ENCODE measurements around the gene MCU.
"Not testable (repeated sequence)": the region's sequence is repeated elsewhere in the genome, so short reads cannot be mapped to it uniquely, and the experiment has no call there.

MCU gene

DNA sequence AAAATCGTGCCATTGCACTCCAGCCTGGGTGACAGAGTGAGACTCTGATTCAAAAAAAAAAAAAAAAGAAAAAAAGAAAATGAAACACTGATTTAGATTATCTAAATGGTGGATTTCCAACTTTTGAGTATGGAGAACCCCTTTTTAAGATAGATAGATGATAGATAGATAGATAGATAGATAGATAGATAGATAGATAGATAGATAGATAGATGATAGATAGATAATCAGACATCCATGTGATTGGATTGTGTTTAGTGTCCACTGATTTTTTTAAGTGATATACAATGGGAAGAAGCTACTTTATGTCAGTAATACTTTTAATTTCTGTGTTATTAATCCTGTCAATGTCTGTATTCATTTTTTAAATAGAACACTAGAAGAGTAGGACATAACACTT lies 207.6 kb downstream of the MCU start:
- H3K27ac ChIP-seq = no peak overlapping the region
- TF ChIP-seq, protein P1, sequence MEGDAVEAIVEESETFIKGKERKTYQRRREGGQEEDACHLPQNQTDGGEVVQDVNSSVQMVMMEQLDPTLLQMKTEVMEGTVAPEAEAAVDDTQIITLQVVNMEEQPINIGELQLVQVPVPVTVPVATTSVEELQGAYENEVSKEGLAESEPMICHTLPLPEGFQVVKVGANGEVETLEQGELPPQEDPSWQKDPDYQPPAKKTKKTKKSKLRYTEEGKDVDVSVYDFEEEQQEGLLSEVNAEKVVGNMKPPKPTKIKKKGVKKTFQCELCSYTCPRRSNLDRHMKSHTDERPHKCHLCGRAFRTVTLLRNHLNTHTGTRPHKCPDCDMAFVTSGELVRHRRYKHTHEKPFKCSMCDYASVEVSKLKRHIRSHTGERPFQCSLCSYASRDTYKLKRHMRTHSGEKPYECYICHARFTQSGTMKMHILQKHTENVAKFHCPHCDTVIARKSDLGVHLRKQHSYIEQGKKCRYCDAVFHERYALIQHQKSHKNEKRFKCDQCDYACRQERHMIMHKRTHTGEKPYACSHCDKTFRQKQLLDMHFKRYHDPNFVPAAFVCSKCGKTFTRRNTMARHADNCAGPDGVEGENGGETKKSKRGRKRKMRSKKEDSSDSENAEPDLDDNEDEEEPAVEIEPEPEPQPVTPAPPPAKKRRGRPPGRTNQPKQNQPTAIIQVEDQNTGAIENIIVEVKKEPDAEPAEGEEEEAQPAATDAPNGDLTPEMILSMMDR (conservative IDR thresholded peaks at IDR 0.05) = no peak

DNA sequence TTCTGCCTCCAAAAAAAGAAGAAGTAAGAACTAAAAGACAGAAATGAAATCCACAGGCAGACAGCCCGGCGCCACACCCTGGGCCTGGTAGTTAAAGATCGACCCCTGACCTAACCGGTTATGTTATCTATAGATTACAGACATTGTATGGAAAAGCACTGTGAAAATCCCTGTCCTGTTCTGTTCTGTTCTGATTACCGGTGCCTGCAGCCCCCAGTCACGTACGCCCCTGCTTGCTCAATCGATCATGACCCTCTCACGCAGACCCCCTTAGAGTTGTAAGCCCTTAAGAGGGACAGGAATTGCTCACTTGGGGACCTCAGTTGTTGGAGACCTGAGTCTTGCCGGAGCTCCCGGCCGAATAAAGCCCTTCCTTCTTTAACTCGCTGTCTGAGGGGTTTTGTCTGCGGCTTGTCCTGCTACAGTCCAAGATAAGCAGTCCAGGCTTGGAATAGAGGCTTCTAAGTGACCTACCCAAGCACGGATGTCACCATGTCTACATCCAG lies 212.1 kb downstream of the MCU start:
- not testable (repeated sequence) for H3K27ac ChIP-seq

DNA sequence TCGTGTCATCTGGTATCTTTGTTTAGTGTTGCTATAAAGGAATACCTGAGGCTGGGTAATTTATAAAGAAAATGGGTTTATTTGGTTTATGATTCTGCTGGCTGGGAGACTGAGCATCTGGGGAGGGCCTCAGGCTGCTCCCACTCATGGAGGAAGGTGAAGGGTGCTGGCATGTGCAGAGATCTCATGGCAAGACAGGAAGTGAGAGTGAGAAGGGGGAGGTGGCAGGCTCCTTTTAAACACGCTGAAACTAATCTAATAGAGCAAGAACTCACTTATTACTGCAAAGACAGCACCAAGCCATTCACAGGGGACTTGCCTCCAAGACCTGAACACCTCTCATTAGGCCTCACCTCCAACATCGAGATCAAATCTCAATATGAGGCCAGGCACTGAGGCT lies 212.9 kb downstream of the MCU start:
- TF ChIP-seq, protein P1 (conservative IDR thresholded peaks at IDR 0.05) = no peak
- no peak overlapping the region for H3K27ac ChIP-seq

DNA sequence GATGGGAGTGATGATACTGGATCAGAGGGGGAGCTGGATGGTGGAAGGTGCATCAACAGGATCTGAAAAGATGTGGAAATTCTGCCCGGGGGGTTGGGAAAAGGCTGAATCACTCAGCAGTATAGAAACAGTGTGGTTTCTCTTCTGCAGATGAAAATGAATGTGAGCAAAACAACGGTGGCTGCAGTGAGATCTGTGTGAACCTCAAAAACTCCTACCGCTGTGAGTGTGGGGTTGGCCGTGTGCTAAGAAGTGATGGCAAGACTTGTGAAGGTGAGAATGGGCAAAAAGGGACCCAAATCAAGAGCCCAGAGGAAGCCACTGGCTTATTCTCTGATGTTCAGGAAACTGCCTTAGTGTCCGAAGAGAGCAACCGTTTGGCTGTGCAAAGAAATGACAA lies 214.5 kb downstream of the MCU start:
- TF ChIP-seq, protein P1 (conservative IDR thresholded peaks at IDR 0.05) = no peak
- H3K27ac ChIP-seq = no peak overlapping the region

DNA sequence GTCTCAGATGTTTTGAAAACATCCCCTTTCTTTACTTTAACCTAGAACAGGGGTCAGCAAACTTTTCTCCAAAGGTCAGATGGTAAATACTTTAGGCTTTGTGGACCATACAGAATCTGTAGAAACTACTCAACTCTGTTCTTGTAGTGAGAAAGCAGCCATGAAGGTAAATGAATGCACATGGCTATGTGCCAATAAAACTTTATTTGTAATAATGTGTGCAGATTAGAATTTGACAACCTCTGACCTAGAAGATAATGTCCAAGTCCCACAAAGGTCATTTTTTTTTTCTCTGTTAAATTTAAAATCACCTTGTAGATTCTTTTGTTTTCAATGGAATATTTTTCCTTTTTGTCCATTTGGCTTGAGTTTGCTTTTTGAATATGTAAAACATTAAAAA lies 218.8 kb downstream of the MCU start:
- TF ChIP-seq, protein P1 (conservative IDR thresholded peaks at IDR 0.05) = no peak
- H3K27ac ChIP-seq = no peak overlapping the region

DNA sequence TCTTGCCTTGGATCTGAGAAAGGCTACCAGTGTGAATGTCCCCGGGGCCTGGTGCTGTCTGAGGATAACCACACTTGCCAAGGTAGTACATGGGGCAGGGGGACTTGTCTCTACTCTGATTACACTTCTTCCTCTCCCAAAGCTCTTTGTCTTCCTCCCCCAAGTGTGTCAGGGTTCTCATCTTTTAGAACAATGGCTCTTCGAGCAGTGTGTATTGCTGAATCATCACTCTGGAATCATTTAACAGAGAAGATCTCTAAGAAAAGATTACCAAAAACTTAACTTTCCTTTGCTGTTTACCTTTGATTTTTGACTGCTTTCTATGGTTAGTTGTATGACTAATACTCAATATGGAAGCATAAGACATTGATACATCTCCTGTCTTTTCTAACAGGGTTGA lies 219.8 kb downstream of the MCU start:
- peak overlapping the region; percentile 43; the same call in 1 of the 2 replicates for H3K27ac ChIP-seq
- TF ChIP-seq, protein P1 (conservative IDR thresholded peaks at IDR 0.05) = no peak

DNA sequence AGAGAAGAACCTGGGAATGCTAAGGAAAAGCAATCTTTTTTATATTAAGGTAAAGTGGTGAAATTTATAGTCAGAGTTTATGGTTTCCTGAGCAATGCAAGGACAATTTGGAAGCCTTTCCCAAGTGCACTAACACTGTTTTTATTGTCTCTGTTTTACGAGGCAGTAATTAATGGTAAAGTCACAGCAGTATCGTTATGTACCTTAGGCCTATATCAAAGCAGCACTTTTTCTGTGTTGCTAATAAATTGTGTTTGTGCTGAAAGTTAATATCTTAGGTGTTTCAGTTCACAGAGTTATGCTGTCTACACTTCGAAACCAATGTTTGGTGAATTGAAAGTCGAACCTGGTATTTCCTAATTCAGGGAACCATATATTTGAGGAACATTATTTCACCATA lies 220.8 kb downstream of the MCU start:
- TF ChIP-seq, protein P1 (conservative IDR thresholded peaks at IDR 0.05) = no peak
- H3K27ac ChIP-seq = peak overlapping the region; percentile 43

DNA sequence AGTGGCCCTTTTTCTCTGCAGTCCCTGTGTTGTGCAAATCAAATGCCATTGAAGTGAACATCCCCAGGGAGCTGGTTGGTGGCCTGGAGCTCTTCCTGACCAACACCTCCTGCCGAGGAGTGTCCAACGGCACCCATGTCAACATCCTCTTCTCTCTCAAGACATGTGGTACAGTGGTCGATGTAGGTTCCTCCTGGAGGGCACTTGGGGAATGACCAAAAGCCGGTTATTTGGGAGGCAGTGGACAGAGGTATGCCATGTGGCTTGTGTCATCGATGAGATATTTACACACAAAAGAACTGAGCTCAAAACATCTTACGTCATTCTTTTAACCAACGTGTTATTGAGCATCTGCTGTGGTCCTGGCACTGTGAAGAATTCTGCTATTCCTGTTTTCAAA lies 221.3 kb downstream of the MCU start:
- TF ChIP-seq, protein P1 (conservative IDR thresholded peaks at IDR 0.05) = no peak
- peak overlapping the region; percentile 43 for H3K27ac ChIP-seq

DNA sequence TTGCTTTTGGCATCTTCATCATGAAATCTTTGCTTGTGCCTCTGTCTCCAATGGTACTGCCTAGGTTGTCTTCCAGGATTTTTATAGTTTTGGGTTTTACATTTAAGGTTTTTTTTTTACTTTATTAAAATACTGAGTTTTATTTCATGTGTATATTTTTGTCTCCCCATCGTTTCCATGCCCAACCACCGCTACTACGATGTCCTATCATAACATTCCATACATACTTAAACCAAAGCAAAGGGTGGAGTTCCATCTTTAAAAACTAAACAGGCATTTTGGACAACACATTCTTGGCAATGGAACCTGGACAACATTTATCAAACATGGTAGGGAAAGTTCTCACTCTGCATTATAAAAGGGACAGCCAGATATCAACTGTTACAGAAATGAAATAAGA lies 225.3 kb downstream of the MCU start:
- H3K27ac ChIP-seq = not testable (repeated sequence)

DNA sequence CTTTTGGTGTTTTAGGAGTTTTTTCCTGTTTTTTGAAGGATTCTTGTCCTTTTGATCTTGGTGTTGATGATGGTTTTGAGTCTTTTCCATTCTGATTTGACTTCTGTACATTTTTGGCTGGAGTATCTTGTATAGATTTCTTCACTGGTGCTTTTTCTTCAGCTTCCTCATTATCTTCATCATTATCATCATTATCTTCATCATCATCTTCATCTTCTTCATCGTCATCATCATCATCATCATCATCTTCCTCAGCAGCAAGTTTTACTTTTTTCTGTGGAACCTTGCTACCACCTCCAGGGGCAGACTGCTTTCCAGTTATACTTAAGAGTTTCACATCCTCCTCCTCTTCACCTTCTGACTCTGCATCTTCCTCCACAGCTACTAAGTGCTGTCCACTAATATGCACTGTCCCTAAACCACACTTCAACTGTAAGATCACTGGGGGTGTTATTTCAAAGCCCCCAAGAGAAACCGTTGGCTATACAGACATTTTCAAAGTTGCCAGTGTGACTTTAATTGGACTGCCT lies 225.9 kb downstream of the MCU start:
- H3K27ac ChIP-seq = not testable (repeated sequence)

Data from VCaP (cell line).